Measurements from ENCODE around the gene FRMD4A.
"Not testable (repeated sequence)": the region's sequence is repeated elsewhere in the genome, so short reads cannot be mapped to it uniquely, and the experiment has no call there.

Gene FRMD4A

DNA sequence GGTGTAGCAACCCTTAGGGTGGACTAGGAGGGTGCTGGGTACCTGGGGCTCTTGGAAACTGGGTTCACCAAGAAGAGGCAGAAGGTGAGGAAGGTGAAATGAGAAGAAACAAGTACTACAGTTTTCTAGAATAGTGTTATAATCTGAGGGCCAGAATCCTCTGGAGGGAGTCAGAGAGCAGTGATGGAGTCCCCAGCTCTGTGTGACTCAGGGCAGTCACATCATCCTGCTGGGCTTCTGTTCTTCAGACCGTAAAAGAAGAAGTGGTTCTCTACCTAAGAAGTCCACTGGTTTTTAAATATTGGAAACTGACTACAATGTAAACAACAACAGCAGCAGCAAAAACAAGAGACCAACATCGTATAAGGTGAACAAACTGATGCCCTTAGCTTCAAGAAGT, 546.7 kb downstream of the FRMD4A start:
- DNase-seq, result peak; percentile 23
- TF ChIP-seq EZH2phosphoT487 (IDR thresholded peaks at IDR 0.05; ENCODE audit: low read length), result no peak
- no peak for TF ChIP-seq EZH2 (optimal IDR thresholded peaks at IDR 0.05; ENCODE audit: low read depth, low read length)
- peak; percentile 19; the same call in 1 of the 2 replicates for TF ChIP-seq CTCF (IDR thresholded peaks at IDR 0.05; ENCODE audit: low read length)
- no peak overlapping the region for H2AFZ ChIP-seq (ENCODE audit: low read length)

DNA sequence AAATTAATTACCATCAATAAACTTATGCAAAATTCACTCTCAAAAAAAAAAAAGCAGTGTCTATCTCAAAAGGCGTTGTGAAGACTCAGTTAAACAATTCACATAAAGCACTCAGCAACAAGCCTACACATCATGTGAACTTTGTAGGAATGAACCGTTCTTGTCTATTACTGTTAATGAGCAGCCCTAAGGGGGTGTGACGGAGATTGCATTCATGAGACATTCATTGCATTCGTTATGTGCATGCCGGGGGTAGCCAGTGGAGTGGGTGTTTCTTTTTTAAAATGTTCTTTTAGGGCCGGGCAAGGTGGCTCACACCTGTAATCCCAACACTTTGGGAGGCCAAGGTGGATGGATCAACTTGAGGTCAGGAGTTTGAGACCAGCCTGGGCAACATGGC, 551.0 kb downstream of the FRMD4A start:
- no peak for DNase-seq
- H3F3A ChIP-seq (ENCODE audit: insufficient read depth, low read length), result no peaks in the 10 kb centered on the region
- no peak overlapping the region for H3K4me2 ChIP-seq (ENCODE audit: low read depth, low read length)
- TF ChIP-seq EZH2phosphoT487 (IDR thresholded peaks at IDR 0.05; ENCODE audit: low read length) (no peak), EZH2 (optimal IDR thresholded peaks at IDR 0.05; ENCODE audit: low read depth, low read length) (no peak), CTCF (IDR thresholded peaks at IDR 0.05; ENCODE audit: low read length) (no peak)
- H3K9me2 ChIP-seq (replicated peaks; ENCODE audit: insufficient read depth, low read length), result no peaks in the 10 kb centered on the region
- no peak overlapping the region for H2AFZ ChIP-seq (ENCODE audit: low read length)
- H3K79me2 ChIP-seq (ENCODE audit: low read length), result no peaks in the 10 kb centered on the region
- H3K4me3 ChIP-seq (ENCODE audit: low read length), result no peak overlapping the region
- H3K4me1 ChIP-seq (ENCODE audit: low read length), result no peaks in the 10 kb centered on the region
- no peak overlapping the region for H3K27ac ChIP-seq (ENCODE audit: low read length)
- H3K9me3 ChIP-seq (replicated peaks; ENCODE audit: insufficient read depth, low read length), result no peaks in the 10 kb centered on the region
- H4K20me1 ChIP-seq (ENCODE audit: insufficient read depth, low read length), result no peaks in the 10 kb centered on the region
- H3K36me3 ChIP-seq (replicated peaks; ENCODE audit: insufficient read depth, low read length), result no peaks in the 10 kb centered on the region
- no peak overlapping the region for H3K9ac ChIP-seq (ENCODE audit: low read length)
- H3K27me3 ChIP-seq (replicated peaks; ENCODE audit: insufficient read depth, low read length), result no peaks in the 10 kb centered on the region

More for the DNA sequence above, 546.7 kb downstream of the FRMD4A start:
- H3K27me3 ChIP-seq (replicated peaks; ENCODE audit: insufficient read depth, low read length), result no peaks in the 10 kb centered on the region
- H3K36me3 ChIP-seq (replicated peaks; ENCODE audit: insufficient read depth, low read length), result no peaks in the 10 kb centered on the region
- H3F3A ChIP-seq (ENCODE audit: insufficient read depth, low read length), result peaks cover 13% of the 10 kb centered on the region; the same call in 1 of the 2 replicates
- no peaks in the 10 kb centered on the region for H3K79me2 ChIP-seq (ENCODE audit: low read length)
- peaks cover 15% of the 10 kb centered on the region; the same call in 1 of the 2 replicates for H3K4me1 ChIP-seq (ENCODE audit: low read length)
- H3K9me3 ChIP-seq (replicated peaks; ENCODE audit: insufficient read depth, low read length), result no peaks in the 10 kb centered on the region
- H3K27ac ChIP-seq (ENCODE audit: low read length), result no peak overlapping the region
- H3K9ac ChIP-seq (ENCODE audit: low read length), result no peak overlapping the region
- no peak overlapping the region for H3K4me2 ChIP-seq (ENCODE audit: low read depth, low read length)
- H3K9me2 ChIP-seq (replicated peaks; ENCODE audit: insufficient read depth, low read length), result no peaks in the 10 kb centered on the region
- no peaks in the 10 kb centered on the region for H4K20me1 ChIP-seq (ENCODE audit: insufficient read depth, low read length)
- no peak overlapping the region for H3K4me3 ChIP-seq (ENCODE audit: low read length)

DNA sequence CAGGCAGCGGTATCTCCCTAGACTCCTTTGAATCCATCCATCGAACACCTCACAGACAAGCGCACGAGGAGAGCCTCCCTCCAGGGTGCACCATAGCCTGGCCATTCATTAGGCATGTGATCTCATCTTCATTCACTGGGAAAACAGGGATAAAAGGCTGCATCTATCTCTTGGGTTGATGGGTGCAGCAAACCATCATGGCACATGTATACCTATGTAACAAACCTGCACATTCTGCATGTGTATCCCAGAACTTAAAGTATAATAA, 552.1 kb downstream of the FRMD4A start:
- not testable (repeated sequence) for H3K27me3 ChIP-seq (replicated peaks; ENCODE audit: insufficient read depth, low read length); H3K9me3 ChIP-seq (replicated peaks; ENCODE audit: insufficient read depth, low read length); H3K27ac ChIP-seq (ENCODE audit: low read length); H4K20me1 ChIP-seq (ENCODE audit: insufficient read depth, low read length); H3K4me3 ChIP-seq (ENCODE audit: low read length); H3K9me2 ChIP-seq (replicated peaks; ENCODE audit: insufficient read depth, low read length); H3K79me2 ChIP-seq (ENCODE audit: low read length); H3K36me3 ChIP-seq (replicated peaks; ENCODE audit: insufficient read depth, low read length); H3F3A ChIP-seq (ENCODE audit: insufficient read depth, low read length); H3K4me2 ChIP-seq (ENCODE audit: low read depth, low read length); H2AFZ ChIP-seq (ENCODE audit: low read length); DNase-seq; H3K4me1 ChIP-seq (ENCODE audit: low read length); H3K9ac ChIP-seq (ENCODE audit: low read length)

GRCh38 chr10:13776861-13777311, 553.8 kb downstream of the FRMD4A start:
- no peak overlapping the region for H3K9ac ChIP-seq (ENCODE audit: low read length)
- no peaks in the 10 kb centered on the region for H3K79me2 ChIP-seq (ENCODE audit: low read length)
- no peaks in the 10 kb centered on the region for H3K4me1 ChIP-seq (ENCODE audit: low read length)
- no peak for DNase-seq
- no peaks in the 10 kb centered on the region for H3K9me3 ChIP-seq (replicated peaks; ENCODE audit: insufficient read depth, low read length)
- H3K4me3 ChIP-seq (ENCODE audit: low read length), result no peak overlapping the region
- no peaks in the 10 kb centered on the region for H3F3A ChIP-seq (ENCODE audit: insufficient read depth, low read length)
- TF ChIP-seq CTCF (IDR thresholded peaks at IDR 0.05; ENCODE audit: low read length), result no peak
- no peak for TF ChIP-seq EZH2phosphoT487 (IDR thresholded peaks at IDR 0.05; ENCODE audit: low read length)
- TF ChIP-seq EZH2 (optimal IDR thresholded peaks at IDR 0.05; ENCODE audit: low read depth, low read length), result no peak
- no peaks in the 10 kb centered on the region for H4K20me1 ChIP-seq (ENCODE audit: insufficient read depth, low read length)
- H3K4me2 ChIP-seq (ENCODE audit: low read depth, low read length), result no peak overlapping the region
- H3K27ac ChIP-seq (ENCODE audit: low read length), result no peak overlapping the region
- no peaks in the 10 kb centered on the region for H3K36me3 ChIP-seq (replicated peaks; ENCODE audit: insufficient read depth, low read length)
- H3K9me2 ChIP-seq (replicated peaks; ENCODE audit: insufficient read depth, low read length), result no peaks in the 10 kb centered on the region
- no peak overlapping the region for H2AFZ ChIP-seq (ENCODE audit: low read length)
- H3K27me3 ChIP-seq (replicated peaks; ENCODE audit: insufficient read depth, low read length), result no peaks in the 10 kb centered on the region

Data from MM.1S (cell line).